HG03457 (cell line): ENCODE results near the gene EVC.

ENCODE experiments used
- ATAC-seq: cut with Tn5 transposase; IDR thresholded peaks from one replicate; pipeline ENCODE4 v1.9.1; 2021; ENCODE audit warnings: moderate number of reproducible peaks; ENCODE audit not compliant: unreplicated experiment

The EVC gene

GRCh38 chr4:5710961-5711478 lies at the start of gene EVC:
TSS of gene EVC (plus strand) at chr4:5711201. CDS start at chr4:5711381, 180 bp downstream.
- ATAC-seq = no peak

DNA sequence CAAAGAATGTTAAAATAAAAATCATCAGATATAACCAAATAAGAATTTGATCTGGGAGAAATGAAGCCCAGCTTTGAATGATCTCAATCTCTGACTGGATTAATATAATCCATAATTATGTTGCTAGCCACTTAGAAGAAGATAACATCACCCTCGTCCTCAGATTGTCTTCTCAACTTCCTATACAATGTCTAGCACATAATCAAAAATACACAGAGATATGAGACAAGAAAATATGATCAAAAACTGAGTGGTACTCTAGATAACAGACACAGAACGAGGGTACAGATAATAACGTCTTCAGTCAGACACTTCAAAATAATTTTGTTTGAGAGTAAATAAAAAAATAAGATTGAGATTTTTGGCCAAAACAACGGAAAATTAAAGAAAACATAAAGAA lies 49.8 kb upstream of the EVC start:
- ATAC-seq = no peak

DNA sequence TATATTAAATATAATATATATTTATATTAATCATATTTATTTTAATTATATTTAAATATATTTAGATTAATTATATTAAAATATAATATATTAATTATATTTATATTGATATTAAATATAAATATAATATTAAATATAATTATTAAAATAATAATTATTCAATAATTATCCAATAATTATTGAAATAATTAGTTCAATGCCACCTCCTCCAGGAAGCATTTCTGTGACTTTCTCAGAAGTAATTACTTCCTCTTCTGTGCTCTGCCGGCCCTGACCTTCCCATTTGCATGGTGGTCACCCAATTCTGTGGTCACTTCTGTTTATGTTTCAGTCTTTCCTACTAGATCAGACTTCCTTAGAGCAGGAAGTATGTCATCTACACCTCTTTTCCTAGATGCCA lies 48.4 kb upstream of the EVC start:
- no peak for ATAC-seq

- no peak for ATAC-seq
Observed at GRCh38 chr4:5664778-5665177, 46.2 kb upstream of the EVC start.

- no peak for ATAC-seq
Observed at GRCh38 chr4:5666741-5667140, 44.3 kb upstream of the EVC start.

DNA sequence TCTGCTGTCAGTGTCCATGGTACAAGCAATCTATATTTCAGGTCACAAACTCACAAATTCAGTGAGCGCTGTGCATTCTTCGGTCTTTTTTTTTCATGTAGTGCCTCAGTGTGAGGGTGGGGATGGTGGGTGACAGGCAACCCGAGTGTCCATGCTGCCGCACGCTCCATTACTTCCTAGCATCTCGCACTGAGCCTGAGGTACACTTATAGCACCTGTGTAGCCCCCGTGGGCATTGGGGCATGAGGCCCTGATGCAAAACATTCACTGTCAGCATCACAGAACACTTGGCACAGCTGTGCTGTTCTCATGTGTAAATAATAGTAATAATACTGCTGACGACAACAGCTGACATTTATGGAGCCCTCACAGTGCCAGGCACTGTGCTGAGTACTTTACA lies 34.2 kb upstream of the EVC start:
- ATAC-seq = no peak

- ATAC-seq = no peak
Observed at GRCh38 chr4:5678977-5679376, 32.0 kb upstream of the EVC start.

- ATAC-seq = no peak
Observed at GRCh38 chr4:5683566-5683965, 27.4 kb upstream of the EVC start.

DNA sequence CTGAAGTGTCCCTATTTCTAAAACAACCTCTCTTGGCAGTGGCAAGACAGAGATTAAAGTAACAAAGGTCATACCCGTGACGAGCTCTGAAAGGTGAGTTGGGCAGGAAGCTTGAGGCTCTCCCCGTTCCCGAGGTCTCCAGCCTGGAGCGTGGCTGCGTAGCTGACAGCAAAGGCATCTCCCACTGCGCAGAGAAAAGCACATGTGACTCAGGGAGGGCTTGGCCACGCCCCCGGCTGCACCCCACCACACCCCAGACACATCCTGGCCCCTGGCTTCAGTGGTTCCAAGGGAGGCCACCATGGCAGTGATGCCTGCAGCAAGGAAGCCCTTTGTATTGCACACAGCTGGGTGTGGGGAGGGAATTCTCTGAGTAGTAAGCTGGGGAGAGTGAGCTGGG lies 25.7 kb upstream of the EVC start:
- no peak for ATAC-seq

- no peak for ATAC-seq
Observed at GRCh38 chr4:5686338-5686737, 24.7 kb upstream of the EVC start.

- ATAC-seq = no peak
Observed at GRCh38 chr4:5689065-5689464, 21.9 kb upstream of the EVC start.

GRCh38 chr4:5691491-5692132 lies 19.4 kb upstream of the EVC start:
- no peak for ATAC-seq

DNA sequence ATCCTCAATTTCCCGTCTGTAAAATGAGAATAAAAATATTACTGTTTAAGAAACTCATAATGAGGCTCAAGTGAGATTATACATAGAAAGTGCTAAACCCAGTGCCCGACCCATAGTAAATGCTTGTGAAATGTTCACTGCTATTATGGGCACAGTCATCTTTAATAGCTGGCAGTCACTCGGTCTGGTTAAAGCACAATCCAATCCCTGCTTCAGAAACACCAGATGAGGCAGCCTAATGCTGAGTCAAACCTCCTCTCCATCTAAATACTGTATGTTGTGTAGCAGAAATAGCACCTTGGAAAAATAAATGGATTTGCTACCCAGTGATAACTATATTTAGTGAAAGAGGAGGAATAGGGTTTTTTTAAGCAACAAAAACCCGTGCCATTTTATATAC lies 17.1 kb upstream of the EVC start:
- ATAC-seq = no peak

- no peak for ATAC-seq
Observed at GRCh38 chr4:5696341-5696740, 14.7 kb upstream of the EVC start.

DNA sequence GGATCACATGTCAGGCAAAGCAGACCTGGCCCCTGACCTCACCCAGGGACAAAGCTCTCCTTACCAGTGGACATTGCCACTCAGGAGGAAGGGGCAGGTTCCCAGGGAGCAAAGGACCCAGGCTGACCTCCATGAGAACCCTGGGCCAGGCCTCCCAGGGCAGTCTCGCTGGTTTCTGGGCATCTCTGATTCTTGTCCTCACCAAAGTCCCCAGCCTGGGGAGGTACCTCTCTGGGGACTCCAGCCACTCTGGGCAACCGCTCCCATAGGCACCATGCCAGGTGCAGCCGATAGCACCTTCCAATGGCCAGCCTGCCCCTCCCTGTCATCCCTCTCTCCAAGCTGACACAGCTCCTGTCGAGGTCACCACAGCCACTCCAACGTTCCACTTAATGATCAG lies 10.5 kb upstream of the EVC start:
- no peak for ATAC-seq

DNA sequence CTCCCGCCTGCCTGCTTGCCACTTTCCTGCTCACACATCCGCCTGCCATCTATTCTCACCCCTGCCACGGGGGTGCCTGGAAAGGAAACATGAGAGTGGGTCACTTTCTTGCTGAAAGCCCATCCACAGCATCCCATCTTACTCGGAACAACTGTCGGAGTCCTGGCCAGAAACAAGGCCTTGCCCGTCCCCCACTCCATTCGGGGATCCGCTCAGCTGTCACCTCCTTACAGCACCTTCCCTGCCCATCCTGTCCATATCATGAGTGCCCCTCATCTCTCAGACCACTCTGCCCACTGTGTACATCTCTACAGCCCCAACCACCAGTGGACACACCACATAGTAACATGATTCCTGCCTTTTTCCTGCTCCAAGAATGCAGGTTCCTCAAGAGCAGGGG lies 9.0 kb upstream of the EVC start:
- ATAC-seq = no peak

DNA sequence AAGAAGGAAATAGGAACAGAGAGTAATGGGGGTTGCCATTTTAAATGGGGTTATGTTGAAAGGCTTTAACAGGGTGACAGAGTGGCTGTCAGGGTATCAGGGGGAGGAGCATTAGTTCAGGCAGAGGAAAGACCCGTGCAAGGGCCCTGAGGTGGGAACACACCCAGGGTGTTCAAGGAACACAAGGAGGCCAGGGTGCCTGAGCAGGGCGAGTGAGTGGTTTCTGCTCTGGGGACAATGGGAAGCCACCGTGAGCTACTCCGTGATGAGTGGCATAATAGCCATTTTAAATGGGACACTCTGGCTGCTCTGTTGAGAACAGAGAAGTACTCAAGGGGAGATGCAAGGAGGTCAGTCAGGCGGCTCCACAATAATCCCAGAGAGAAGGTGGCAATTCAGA lies 7.2 kb upstream of the EVC start:
- ATAC-seq = no peak

DNA sequence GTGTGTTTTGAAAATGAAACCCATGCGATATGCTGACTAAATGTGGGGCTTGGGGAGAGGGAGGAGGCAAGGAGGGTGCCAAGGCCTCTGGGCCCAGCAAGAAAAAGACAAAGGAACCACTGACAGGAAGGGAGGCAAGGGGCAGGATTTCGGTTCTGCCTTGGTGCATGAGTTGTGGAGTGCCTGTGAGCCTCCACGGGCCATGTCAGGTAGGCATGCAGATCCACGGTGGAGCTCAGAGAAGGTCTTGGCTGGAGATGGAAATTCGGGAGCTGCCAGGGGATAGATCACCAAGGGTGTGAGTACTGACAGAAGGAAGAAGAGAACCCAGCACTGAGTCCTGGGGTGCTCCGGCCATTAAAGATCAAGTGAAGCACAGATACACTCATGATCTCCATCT lies 6.7 kb upstream of the EVC start:
- ATAC-seq = no peak

GRCh38 chr4:5705647-5706320 lies 5.2 kb upstream of the EVC start:
- ATAC-seq = no peak

- no peak for ATAC-seq
Observed at GRCh38 chr4:5706486-5707290, 4.3 kb upstream of the EVC start.

DNA sequence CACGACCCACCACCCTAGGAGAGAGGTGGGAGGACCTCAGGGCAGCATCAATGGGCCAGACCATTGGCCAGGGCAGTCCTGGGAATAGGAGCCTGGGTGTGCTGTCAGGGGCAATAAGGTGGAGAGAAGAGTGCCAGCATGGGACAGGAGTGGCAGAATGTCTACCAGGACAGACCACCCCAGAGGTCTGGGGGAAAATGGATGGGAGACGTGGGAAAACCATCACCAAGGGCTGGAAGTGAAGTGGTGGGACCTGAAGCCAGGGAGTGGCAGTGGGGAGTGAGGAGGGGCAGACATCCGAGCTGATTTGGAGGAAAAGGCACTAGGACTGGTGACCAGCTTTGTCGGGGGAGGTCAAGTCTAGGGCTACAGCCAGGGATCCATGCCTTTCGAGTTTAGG lies 3.6 kb upstream of the EVC start:
- no peak for ATAC-seq
